Mucosa of descending colon (tissue), 3 donors: ENCODE data around the gene COL13A1. TPM values are rescaled to one million over a fixed set of nuclear protein-coding genes. Genes with fewer than 3 reads are reported as not detected.

ENCODE experiments used
- ATAC-seq: fragments of 200-7000 bp; cut with Tn5 transposase; one replicate; pipeline ENCODE4 v1.9.1; 2020; ENCODE audit warnings: mild to moderate bottlenecking, moderate library complexity
- DNase-seq, 3 donors: peaks; one replicate each; pipeline ENCODE4 v3.0.0-alpha.2; 2020
- H3K36me3 ChIP-seq: fragments of 200-600 bp; one replicate; pipeline ENCODE4 v1.8.0; 2021; ENCODE audit warnings: low read depth, mild to moderate bottlenecking
- H3K4me1 ChIP-seq: fragments of 200-600 bp; one replicate; pipeline ENCODE4 v1.8.0; 2021; ENCODE audit warnings: low read depth, mild to moderate bottlenecking
- H3K4me3 ChIP-seq: fragments of 200-600 bp; one replicate; pipeline ENCODE4 v1.8.0; 2021; ENCODE audit warnings: mild to moderate bottlenecking
- H3K9me3 ChIP-seq: fragments of 200-600 bp; one replicate; pipeline ENCODE4 v1.8.0; 2021; ENCODE audit warnings: mild to moderate bottlenecking
- CTCF ChIP-seq: fragments of 200-600 bp; IDR thresholded peaks from one replicate; pipeline ENCODE4 v1.8.0; 2022; ENCODE audit warnings: antibody characterized with exemption, mild to moderate bottlenecking
- intact Hi-C, 2 donors: fragments of 100-400 bp; cut with DNase I in 1 of 2; cut with micrococcal nuclease in 1 of 2; formaldehyde crosslinking; loops; one replicate each; pipeline versions ENCODE4 v1.11.0 to v1.11.1; 2022; cut with DNase I, micrococcal nuclease
- total RNA-seq, 3 donors: library from RNA; stranded (reverse); fragmentation: NEBNext Ultra II Directional in 2 of 3; extraction: Animal tissue kit (Norgen Biotek cat#: 25700) in 2 of 3; gene quantifications; one replicate each; pipeline versions ENCODE4 v1.2.1 to v1.2.4, GENCODE V29; 2021 to 2023
- donor health status: DM: no; HTN: no; CAD: no; lungs with moderate emphysema.
- donor health status: DM: no; HTN: no; CAD: no.
- donor health status: DM: no; HTN: yes; CAD: no.

Gene COL13A1
- total RNA-seq, 3 donors from 2014 or later: 1.0 to 2.3 (median 1.0) TPM

GRCh38 chr10:69972981-69973397 lies 171.3 kb downstream of the COL13A1 start:
- intact Hi-C loops: no loop called here
- ATAC-seq (no peak), DNase-seq (no peak)
- no peak overlapping the region for H3K4me3 ChIP-seq
- no peak for TF ChIP-seq CTCF
- H3K9me3 ChIP-seq: no peaks in the 10 kb centered on the region
- H3K4me1 ChIP-seq: no peaks in the 10 kb centered on the region
- no peaks in the 10 kb centered on the region for H3K36me3 ChIP-seq

GRCh38 chr10:69973678-69974077 lies 172.0 kb downstream of the COL13A1 start:
- ATAC-seq (no peak), DNase-seq (no peak)
- Histone ChIP-seq H3K36me3 (no peaks in the 10 kb centered on the region), H3K4me3 (no peak overlapping the region), H3K9me3 (no peaks in the 10 kb centered on the region), H3K4me1 (no peaks in the 10 kb centered on the region)
- intact Hi-C loops: no loop called here
- no peak for TF ChIP-seq CTCF

- Histone ChIP-seq H3K4me3 (no peak overlapping the region), H3K9me3 (no peaks in the 10 kb centered on the region), H3K4me1 (no peaks in the 10 kb centered on the region), H3K36me3 (no peaks in the 10 kb centered on the region)
- TF ChIP-seq CTCF: no peak
- ATAC-seq: no peak
- DNase-seq: no peak
- intact Hi-C loops: no loop called here
These were observed 172.9 kb downstream of the COL13A1 start for GRCh38 chr10:69974551-69975155.

- TF ChIP-seq CTCF: no peak
- no peak overlapping the region for H3K4me3 ChIP-seq
These were observed 175.3 kb downstream of the COL13A1 start for GRCh38 chr10:69976795-69977546.

GRCh38 chr10:69979174-69979573 lies 177.5 kb downstream of the COL13A1 start:
- no peaks in the 10 kb centered on the region for H3K9me3 ChIP-seq
- H3K4me1 ChIP-seq: no peaks in the 10 kb centered on the region
- ATAC-seq (no peak), DNase-seq (no peak)
- H3K4me3 ChIP-seq: no peak overlapping the region
- intact Hi-C loops: no loop called here
- no peak for TF ChIP-seq CTCF
- no peaks in the 10 kb centered on the region for H3K36me3 ChIP-seq

More at GRCh38 chr10:69976795-69977546, 175.3 kb downstream of the COL13A1 start:
- H3K36me3 ChIP-seq: no peaks in the 10 kb centered on the region
- H3K4me1 ChIP-seq: no peaks in the 10 kb centered on the region
- intact Hi-C loops: no loop called here
- H3K9me3 ChIP-seq: no peaks in the 10 kb centered on the region
- ATAC-seq (no peak), DNase-seq (no peak)
